ENCODE measurements around the gene ETHE1.

GRCh38 chr19:43555185-43555770 is 28.3 kb upstream of the ETHE1 start:
- TF ChIP-seq, protein P1, sequence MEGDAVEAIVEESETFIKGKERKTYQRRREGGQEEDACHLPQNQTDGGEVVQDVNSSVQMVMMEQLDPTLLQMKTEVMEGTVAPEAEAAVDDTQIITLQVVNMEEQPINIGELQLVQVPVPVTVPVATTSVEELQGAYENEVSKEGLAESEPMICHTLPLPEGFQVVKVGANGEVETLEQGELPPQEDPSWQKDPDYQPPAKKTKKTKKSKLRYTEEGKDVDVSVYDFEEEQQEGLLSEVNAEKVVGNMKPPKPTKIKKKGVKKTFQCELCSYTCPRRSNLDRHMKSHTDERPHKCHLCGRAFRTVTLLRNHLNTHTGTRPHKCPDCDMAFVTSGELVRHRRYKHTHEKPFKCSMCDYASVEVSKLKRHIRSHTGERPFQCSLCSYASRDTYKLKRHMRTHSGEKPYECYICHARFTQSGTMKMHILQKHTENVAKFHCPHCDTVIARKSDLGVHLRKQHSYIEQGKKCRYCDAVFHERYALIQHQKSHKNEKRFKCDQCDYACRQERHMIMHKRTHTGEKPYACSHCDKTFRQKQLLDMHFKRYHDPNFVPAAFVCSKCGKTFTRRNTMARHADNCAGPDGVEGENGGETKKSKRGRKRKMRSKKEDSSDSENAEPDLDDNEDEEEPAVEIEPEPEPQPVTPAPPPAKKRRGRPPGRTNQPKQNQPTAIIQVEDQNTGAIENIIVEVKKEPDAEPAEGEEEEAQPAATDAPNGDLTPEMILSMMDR (IDR thresholded peaks at IDR 0.05), result peak; percentile 49 to 72 (median 60)
- TF ChIP-seq POLR2A (IDR thresholded peaks at IDR 0.05), result no peak
